ENCODE results near the gene TPH2. TPM values are rescaled to one million over a fixed set of nuclear protein-coding genes. Genes with fewer than 3 reads are reported as not detected.

The TPH2 gene
- polyA plus RNA-seq (not detected in 3 replicates), polyA minus RNA-seq (not detected in 3 replicates)
- polyA plus RNA-seq (2011; ENCODE audit: low read depth) = not detected
- polyA plus RNA-seq (2011; cell fraction: cytosol; rRNA removed) = not detected in 2 replicates
- not detected in 2 replicates for polyA plus RNA-seq (2011; cell fraction: nucleus; rRNA removed)
- not detected in 2 replicates for polyA plus RNA-seq (2012; ENCODE audit: low replicate concordance)
- polyA minus RNA-seq (2011; cell fraction: cytosol; rRNA and poly(A)+ RNA removed) = not detected
- not detected in 2 replicates for polyA minus RNA-seq (2011; cell fraction: nucleus; rRNA and poly(A)+ RNA removed)

GRCh38 chr12:71938728-71939385 lies at the start of gene TPH2:
TPH2 (plus strand) TSS chr12:71938845; CDS start chr12:71938987, 142 bp downstream.
- TF ChIP-seq CTCF (optimal IDR thresholded peaks at IDR 0.05 in 1 of 3, IDR thresholded peaks at IDR 0.05 in 1 of 3, conservative IDR thresholded peaks at IDR 0.05 in 1 of 3; ENCODE audit: extremely low read depth in 1 of 3, insufficient read depth in 2 of 3, low read length in 3 of 3) = peak; percentile 59 to 71 (median 61)
- TF ChIP-seq EZH2 (IDR thresholded peaks at IDR 0.05; ENCODE audit: low read length) = no peak
- Histone ChIP-seq H3K27me3 (ENCODE audit: control insufficient read depth, extremely low read depth, insufficient read depth, low read length) (no peaks in the 10 kb centered on the region), H3K4me2 (ENCODE audit: control insufficient read depth, extremely low read depth, insufficient read depth, low read depth, low read length) (no peak within 1 kb of the TSS)

GRCh38 chr12:71890475-71890874 lies 48.2 kb upstream of the TPH2 start:
- dilution Hi-C loops (cut with MboI; ENCODE audit: extremely low pct_ligation_motif_present, low sequenced_read_pairs) = no loop called here
- Histone ChIP-seq H3K4me3 (ENCODE audit: control insufficient read depth in 2 of 3, extremely low read depth in 1 of 3, insufficient read depth in 2 of 3, low read depth in 1 of 3, low read length in 3 of 3) (no peak overlapping the region), H3K4me1 (ENCODE audit: control insufficient read depth, extremely low read depth, insufficient read depth, low read length) (no peaks in the 10 kb centered on the region), H3K4me2 (ENCODE audit: control insufficient read depth, extremely low read depth, insufficient read depth, low read depth, low read length) (no peak overlapping the region), H3K79me2 (ENCODE audit: control insufficient read depth, insufficient read depth, low read length) (no peaks in the 10 kb centered on the region), H3K27me3 (ENCODE audit: control insufficient read depth, extremely low read depth, insufficient read depth, low read length) (no peaks in the 10 kb centered on the region), H4K20me1 (ENCODE audit: control insufficient read depth, extremely low read depth, insufficient read depth, low read length) (no peaks in the 10 kb centered on the region), H3K9me1 (ENCODE audit: control insufficient read depth, extremely low read depth, insufficient read depth, low read length) (no peaks in the 10 kb centered on the region), H3K9me3 (ENCODE audit: control insufficient read depth, low read depth, low read length) (no peaks in the 10 kb centered on the region), H3K9ac (ENCODE audit: control insufficient read depth, extremely low read depth, insufficient read depth, low read length) (no peak overlapping the region), H3K27ac (ENCODE audit: control insufficient read depth, insufficient read depth, low read length) (no peak overlapping the region), H2AFZ (ENCODE audit: control insufficient read depth, low read length) (no peak overlapping the region), H3K36me3 (ENCODE audit: control insufficient read depth in 2 of 2, extremely low read depth in 1 of 2, insufficient read depth in 2 of 2, low read length in 2 of 2) (no peaks in the 10 kb centered on the region)
- FAIRE-seq (no peak), DNase-seq (ENCODE audit: low read depth, low spot score) (no peak)
- TF ChIP-seq CTCF (optimal IDR thresholded peaks at IDR 0.05 in 1 of 3, IDR thresholded peaks at IDR 0.05 in 1 of 3, conservative IDR thresholded peaks at IDR 0.05 in 1 of 3; ENCODE audit: extremely low read depth in 1 of 3, insufficient read depth in 2 of 3, low read length in 3 of 3) (no peak), EZH2 (IDR thresholded peaks at IDR 0.05; ENCODE audit: low read length) (no peak)

More at GRCh38 chr12:71938728-71939385, at the start of gene TPH2:
- Histone ChIP-seq H2AFZ (ENCODE audit: control insufficient read depth, low read length) (no peak within 1 kb of the TSS), H4K20me1 (ENCODE audit: control insufficient read depth, extremely low read depth, insufficient read depth, low read length) (no peaks in the 10 kb centered on the region), H3K4me1 (ENCODE audit: control insufficient read depth, extremely low read depth, insufficient read depth, low read length) (no peaks in the 10 kb centered on the region), H3K9me3 (ENCODE audit: control insufficient read depth, low read depth, low read length) (no peaks in the 10 kb centered on the region), H3K36me3 (ENCODE audit: control insufficient read depth in 2 of 2, extremely low read depth in 1 of 2, insufficient read depth in 2 of 2, low read length in 2 of 2) (no peaks in the 10 kb centered on the region), H3K9ac (ENCODE audit: control insufficient read depth, extremely low read depth, insufficient read depth, low read length) (no peak within 1 kb of the TSS), H3K4me3 (ENCODE audit: control insufficient read depth in 2 of 3, extremely low read depth in 1 of 3, insufficient read depth in 2 of 3, low read depth in 1 of 3, low read length in 3 of 3) (no peak within 1 kb of the TSS), H3K79me2 (ENCODE audit: control insufficient read depth, insufficient read depth, low read length) (no peaks in the 10 kb centered on the region), H3K27ac (ENCODE audit: control insufficient read depth, insufficient read depth, low read length) (no peak within 1 kb of the TSS), H3K9me1 (ENCODE audit: control insufficient read depth, extremely low read depth, insufficient read depth, low read length) (no peaks in the 10 kb centered on the region)
- DNase-seq (ENCODE audit: low read depth, low spot score) (no peak), FAIRE-seq (no peak)
- dilution Hi-C loops (cut with MboI; ENCODE audit: extremely low pct_ligation_motif_present, low sequenced_read_pairs) = no loop called here

Measured in keratinocyte (primary cell).